GM21529 (cell line): ENCODE measurements around the gene PC.
A peak's percentile ranks its signal among the peaks of the same experiment; 100 is the strongest.
"Not testable (repeated sequence)": the region's sequence is repeated elsewhere in the genome, so short reads cannot be mapped to it uniquely, and the experiment has no call there.

ENCODE experiments used
- ATAC-seq: cut with Tn5 transposase; IDR thresholded peaks from one replicate; pipeline ENCODE4 v1.9.1; 2021; ENCODE audit not compliant: unreplicated experiment

PC gene

DNA sequence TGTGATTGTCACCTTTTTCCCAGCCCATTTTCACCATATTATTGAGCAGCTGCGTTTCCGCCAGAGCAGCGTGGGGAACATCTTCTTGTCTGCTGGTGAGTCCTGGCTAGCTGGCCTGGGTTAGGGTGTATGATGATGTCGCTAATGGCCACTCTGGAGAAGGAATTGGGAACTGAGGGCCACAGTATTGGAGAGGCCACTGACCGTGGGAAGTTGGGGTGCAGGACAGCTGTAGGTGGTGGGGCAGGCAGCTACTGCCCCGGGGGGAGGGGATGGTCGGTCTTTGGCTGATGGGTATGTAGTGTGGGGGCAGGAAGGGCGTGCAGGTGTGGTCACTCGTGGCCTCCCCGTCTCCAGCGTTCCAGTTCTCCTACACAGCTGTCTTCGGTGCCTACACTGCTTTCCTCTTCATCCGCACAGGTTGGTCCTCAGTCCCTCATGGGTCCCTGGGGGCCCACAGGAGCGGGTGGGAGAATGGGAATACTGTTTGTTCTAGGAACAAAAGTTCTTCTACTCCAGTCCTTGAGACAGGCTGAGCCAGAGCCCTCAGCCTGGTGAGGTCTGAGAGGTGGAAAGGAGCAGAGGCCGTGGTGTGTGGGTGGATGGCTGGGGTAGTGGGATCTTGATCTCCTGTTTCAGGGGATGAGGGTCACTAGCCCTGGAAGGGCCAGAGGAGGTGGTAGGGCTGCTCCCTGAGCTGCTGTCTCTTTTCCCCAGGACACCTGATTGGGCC lies 112.9 kb downstream of the PC start:
- no peak for ATAC-seq

DNA sequence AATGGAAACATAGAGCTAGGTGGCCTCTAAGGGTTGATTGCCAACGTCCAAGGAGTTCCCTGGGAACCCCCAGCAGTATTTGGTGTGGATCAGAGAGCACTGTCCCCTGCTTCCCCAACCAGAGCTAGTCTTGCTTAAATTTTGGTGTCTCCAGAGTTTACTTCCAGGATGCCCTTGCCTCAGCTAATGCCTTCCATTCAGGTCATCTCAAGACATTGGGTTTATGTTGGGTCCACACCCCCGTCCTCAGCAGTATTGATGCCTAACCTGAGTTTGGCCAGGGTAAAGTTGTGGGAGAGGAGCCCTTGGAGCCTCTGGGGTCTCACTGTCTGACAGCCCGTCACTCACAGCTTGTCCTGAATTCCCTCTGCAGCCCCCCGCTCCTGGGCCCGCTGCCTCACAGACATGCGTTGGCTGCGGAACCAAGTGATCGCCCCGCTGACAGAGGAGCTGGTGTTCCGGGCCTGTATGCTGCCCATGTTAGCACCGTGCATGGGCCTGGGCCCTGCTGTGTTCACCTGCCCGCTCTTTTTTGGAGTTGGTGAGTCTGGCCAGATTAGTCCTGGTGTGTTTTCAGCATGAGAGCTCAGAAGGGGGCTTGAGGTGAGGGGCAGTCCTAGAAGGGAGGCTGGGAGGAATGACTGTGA lies 113.6 kb downstream of the PC start:
- ATAC-seq, result no peak

DNA sequence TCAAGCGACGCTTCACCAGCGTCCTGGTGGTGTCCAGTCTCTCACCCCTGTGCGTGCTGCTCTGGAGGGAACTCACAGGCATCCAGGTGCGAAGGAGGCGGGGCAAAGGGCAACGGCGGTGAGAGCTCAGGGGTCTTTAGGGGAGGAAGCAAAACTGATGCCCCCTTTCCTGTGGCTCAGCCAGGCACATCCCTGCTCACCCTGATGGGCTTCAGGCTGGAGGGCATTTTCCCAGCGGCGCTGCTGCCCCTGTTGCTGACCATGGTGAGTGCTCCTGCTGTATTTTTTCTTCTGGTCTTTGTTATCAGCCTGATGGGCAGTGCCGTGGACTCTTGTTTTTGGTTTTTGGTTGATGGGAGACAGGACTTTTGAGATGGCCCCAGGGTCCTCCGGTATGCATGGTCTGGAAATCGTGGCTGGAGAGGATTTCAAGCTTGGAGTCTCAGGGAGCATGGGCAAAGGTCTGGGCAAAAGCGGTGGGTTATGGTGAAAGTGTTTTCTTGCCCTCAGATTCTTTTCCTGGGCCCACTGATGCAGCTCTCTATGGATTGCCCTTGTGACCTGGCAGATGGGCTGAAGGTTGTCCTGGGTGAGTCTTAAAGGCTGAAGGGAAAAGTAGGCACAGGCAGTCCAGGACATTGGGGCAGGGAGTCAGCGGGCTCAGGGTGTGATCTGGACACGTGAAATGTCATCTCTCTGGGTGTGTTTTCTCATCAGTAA lies 114.2 kb downstream of the PC start:
- ATAC-seq, result no peak

DNA sequence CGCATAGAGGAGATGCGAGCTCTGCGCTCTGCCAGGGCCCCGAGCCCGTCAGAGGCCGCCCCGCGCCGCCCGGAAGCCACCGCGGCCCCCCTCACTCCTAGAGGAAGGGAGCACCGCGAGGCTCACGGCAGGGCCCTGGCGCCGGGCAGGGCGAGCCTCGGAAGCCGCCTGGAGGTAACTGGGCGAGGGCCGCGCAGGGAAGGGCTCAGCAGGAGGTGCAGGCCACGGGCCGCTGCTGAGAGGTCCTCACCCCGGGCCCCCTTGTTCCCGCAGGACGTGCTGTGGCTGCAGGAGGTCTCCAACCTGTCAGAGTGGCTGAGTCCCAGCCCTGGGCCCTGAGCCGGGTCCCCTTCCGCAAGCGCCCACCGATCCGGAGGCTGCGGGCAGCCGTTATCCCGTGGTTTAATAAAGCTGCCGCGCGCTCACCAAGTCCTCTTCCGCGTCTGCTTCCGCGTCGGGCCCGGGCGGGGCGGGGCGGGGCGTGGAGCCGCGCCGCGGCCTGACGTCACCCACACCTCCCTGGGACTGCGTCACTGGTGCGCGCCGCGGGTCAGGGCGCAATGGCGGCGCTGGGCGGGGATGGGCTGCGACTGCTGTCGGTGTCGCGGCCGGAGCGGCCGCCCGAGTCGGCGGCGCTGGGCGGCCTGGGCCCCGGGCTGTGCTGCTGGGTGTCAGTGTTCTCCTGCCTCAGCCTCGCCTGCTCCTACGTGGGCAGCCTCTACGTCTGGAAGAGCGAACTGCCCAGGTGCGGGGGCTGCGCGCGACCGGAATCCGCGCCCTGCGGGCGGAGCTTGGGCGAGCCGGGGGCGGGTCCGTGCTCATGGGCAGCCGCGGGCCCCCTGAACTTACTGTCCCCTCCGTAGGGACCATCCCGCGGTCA lies 115.0 kb downstream of the PC start, which contains the start of gene RCE1:
Gene RCE1, plus strand, starts transcription at position 546 of the 880 bp plus-strand sequence. Its CDS starts 15 bp downstream, at position 561.
- peak; percentile 68 for ATAC-seq

DNA sequence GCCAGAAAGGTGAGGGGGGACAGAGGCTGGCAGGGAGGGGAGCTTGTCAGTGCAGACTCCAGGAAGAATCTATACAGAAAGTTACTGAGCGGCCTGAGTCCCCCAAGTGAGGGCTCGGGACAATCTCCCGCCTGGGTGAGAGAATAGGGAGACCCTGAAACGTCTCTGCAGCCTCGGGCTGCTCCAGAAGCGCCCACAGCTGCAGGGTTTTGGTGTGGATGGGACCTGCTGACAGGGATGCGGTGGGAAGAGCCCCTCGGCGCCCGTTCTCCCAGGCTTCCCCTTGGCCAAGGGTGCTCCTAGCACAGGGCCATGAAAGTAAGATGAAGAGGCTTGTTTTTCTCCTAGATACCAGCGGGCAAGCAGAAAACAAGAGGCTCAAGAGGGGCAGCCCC lies 115.7 kb downstream of the PC start:
- ATAC-seq, result no peak

DNA sequence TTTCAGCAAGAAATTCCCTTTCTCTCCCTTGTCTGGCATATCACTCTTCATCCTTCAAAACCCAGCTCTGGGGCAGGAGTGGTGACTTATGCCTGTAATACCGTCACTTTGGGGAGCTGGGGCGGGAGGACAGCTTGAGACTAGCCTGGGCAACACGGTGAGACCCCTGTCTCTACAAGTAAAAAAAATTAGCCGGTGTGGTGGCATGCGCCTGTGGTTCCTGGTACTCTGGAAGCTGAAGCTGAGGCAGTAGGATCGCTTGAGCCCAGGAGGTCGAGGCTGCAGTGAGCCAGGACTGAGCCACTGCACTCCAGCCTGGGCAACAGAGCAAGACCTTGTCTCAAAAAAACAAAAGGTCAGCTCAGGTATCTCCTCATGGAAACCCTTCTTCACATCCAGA lies 116.3 kb downstream of the PC start:
- no peak for ATAC-seq

DNA sequence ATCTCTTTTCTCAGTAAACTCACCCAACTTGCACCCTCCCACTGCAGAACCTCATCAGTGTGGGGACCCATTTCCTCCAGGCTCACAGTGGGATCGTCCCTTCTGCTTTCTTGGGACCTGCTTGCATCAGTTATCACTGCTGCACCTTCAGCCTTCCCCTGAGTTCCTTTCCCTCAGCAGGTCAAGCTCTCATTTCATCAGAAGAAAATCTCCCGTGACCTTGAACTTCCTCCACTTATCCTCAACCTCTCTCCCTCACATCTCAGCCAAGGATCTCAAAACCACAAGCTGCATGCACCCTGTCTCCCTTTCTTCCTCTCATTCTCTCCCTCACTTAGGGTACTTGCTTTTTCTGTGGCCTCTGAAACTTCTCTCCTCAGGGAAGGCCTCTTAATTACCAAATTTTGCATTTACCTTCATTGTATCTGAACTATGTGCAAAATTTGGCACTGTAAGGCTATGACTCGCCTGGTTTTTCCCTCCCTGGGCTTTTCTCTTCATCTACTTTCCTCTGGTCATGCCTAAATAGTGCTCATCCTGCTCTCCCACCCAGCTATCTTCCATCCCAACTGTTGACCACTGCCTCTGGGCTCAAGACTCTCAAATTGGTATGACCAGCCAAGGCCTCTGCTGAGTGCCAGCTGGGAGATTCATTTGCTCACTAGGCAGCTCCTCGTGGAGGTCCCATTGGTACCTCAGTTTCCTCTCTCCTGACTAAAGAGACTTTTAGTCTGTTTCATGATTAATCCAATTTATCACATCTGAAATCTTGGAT lies 117.7 kb downstream of the PC start:
- no peak for ATAC-seq

DNA sequence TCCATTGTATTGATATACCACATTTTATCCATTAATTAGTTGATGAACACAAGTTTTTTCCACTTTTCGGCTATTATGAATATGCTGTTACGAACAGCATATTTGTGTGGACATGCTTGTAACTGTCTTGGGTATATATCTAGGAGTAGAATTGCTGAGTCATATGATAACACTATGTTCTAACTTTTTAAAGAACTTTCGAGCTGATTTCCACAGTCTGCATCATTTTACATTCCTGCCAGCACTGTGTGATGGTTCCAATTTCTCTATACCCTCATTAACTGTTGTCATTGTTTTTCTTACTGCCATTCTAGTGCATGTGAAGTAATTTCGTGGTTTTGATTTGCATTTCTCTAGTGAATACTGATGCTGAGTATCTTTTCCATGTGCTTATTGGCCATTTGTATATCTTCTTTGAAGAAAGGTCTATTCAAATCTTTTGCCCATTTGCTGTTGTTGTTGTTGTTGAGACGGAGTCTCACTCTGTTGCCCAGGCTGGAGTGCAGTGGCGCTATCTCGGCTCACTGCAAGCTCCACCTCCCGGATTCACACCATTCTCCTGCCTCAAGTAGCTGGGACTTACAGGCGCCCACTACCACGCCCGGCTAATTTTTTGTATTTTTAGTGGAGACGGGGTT lies 122.3 kb downstream of the PC start:
- ATAC-seq, result no peak

DNA sequence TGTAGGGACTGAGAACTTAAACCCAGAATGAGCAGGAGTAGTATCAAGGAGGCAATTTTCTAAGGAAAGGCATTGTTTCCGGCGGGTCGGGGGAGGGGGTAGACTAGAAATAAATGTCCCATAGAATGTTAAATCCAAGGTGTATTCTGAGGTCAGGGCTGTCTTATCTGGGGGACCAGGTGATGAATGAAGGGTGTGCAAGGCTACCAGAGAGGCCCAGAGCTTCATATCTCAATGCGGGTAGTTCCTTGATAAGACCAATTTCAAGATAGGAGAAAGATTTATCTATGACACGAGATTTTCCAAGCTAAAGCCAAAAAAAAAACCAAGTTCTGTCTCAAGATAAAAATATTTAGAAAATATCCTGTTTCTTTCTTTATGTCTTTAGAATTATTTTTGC lies 123.2 kb downstream of the PC start:
- no peak for ATAC-seq

DNA sequence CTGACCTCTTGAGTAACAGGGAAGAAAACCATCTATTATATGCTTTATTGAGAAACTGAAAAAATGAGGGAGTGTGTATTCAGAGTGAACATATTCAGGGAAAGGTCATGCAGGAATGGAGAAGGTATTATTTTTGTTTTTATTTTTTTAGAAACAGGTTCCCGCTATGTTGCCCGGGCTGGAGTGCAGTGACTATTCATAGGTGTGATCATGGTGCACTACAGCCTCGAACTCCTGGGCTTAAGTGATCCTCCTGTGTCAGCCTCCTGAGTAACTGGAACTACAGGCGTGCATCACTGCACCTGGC lies 123.7 kb downstream of the PC start:
- ATAC-seq, result no peak

DNA sequence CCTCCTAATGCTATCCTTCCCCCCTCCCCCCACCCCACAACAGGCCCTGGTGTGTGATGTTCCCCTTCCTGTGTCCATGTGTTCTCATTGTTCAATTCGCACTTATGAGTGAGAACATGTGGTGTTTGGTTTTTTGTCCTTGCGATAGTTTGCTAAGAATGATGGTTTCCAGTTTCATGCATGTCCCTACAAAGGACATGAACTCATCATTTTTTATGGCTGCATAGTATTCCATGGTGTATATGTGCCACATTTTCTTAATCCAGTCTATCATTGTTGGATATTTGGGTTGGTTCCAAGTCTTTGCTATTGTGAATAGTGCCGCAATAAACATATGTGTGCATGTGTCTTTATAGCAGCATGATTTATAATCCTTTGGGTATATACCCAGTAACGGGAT lies 133.6 kb downstream of the PC start:
- ATAC-seq, result not testable (repeated sequence)

DNA sequence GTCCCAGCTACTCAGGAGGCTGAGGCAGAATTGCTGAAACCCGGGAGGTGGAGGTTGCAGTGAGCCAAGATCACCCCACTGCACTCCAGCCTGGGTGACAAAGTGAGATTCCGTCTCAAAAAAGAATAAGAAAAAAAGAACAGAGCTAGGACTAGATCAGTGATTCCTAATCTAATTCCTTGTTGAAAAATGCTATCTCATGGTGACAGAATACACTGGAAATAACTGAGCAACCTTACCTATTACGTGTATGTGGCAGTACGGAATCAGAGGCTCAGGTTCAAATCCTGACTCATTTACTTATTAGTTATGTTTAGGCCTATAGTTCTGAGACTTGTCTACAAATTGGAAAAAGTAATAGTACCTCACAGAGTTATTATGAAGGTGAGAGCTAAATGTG lies 134.5 kb downstream of the PC start:
- no peak for ATAC-seq

DNA sequence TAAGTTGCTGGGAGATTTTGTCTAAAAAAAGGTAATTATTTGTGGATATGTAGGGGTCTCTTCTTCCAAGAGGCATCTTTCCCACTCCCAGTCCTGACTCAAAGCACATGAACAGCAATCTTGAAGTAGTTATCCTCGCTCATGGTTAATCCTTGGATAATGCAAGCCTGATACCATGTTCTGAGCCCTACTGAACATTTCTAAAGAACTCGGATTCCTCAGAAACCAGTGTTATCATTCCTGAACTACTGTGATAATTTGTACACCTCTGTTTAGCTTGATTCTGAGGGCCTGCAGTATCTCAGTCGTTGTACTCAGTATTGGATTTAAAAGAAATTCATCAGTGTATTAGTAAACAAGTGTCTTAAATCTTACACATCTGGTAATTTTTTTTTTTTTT lies 137.3 kb downstream of the PC start:
- no peak for ATAC-seq

DNA sequence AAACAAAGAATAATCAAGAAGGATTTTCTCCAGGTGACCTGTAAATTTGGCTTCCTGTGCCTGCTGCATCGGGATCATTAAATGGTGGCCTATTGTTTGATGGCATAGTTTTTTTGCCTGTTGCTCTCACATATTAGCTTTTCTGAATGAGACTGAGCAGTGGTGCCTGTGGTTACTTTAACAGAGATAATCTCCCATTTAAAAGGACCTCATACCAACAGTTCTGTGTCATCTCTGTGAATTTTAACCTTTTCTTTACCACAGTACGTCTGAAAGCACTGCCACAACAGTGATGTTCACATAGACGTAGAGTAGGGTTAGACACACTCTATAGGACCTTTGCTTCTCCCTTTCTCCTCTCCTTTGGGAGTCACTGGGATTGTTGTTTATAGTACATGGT lies 137.8 kb downstream of the PC start:
- no peak for ATAC-seq

DNA sequence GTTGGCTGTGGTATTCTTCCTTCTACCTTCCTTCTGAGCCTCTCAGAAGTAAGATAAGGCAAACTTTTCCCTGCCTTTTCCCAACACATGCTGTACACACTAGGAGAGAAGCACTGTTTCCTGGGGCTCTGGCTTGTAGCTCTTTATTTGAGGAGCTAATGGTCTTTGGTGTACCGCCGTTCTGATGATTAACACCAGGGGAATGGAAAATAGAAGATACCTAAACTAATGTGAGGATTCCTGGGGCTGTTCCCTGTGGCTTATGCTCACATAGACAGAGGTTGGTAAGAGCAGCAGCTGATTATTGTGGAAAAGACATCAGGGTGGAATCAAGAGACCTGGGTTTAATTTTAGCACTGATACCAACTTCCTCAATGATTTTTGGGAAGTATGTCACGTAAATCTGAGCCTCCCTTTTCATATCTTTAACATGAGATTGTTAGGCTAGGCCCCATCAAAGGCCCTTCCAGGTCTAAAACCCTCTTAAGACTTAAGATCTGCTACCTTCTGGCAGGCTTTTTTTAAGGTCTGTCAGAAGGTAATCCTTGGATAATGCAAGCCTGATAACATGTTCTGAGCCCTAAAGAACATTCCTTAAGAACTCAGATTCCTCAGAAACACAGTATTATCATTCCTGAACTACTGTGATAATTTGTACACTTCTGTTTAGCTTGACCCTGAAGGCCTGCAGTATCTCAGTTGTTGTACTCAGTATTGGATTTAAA lies 139.8 kb downstream of the PC start:
- no peak for ATAC-seq

DNA sequence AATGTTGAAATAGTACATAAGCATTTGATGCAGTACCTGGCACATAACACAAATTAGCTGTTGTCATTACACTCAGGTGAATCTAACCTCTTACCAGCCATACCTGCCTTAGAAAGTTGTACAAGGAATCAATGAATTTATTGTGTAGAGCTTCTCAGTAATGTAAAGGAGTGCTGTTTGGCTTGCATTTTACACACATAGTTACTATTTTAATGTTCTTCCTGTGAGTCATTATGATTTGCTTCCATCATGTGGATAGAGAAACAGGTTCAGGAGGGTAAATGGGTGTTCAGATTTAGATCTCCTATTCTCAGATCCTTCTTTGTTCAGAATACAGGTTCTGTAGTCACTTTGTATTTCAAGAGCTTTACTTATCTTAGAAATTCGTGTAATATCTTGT lies 142.5 kb downstream of the PC start:
- no peak for ATAC-seq

DNA sequence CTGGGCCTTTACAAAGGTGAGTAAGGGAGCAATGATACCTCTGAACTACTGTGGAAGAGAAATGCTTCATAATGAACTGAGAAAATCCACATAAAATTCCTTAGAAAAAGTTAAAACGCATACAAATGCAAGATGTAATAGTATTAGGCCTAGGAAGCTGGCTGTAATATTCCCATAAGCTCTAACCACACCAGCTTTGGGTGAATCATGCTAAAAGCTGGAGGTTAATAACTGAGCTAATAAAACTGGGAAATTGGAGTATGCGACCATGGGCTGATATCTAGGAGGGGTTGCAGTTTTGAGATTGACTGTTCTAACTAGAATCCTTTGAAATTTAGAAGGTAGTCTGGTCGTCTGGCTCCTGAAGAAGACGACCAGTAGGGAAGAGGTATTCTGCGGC lies 143.5 kb downstream of the PC start:
- no peak for ATAC-seq

DNA sequence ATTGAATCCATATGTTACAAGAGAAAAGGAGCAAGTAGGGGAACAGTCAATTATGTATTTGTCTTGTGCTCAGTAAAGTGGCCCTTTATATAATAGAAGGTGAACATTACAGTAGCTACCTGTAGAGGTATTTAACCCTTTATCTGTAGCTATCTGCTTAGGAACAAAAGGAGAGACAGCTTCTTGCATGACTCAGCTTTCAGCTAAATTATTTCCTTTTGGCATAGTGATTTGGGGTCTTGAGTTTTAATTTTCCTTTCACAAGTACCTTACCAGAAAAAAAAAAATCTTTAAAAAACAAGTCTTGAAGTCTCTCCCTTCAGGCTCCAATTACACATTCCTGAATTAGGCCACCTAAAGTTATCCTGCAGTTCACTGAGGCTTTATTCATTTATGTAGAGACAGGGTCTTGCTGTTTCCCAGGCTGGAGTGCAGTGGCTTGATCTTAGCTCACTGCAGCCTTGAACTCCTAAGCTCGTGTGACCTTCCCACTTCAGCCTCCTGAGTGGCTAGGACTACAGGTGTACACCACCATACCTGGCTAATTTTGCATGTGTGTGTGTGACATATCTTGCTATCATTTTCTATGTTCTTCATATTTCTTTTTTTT lies 147.5 kb downstream of the PC start:
- no peak for ATAC-seq

DNA sequence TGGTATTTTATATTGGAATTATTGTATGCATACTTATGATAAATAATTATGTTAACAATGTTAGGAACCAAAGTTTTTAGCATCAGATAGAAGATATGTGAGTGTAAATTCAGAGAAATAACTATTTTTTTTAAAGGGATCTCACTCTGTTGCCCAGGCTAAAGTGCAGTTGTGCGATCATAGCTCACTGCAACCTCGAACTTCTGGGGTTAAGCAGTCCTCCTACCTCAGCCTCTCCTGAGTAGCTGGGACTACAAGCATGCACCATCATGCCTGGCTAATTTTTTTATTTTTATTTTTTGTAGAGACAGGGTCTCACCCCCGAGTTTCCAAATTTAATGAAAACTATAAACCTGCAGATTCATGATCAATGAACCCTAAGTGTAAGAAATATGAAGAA lies 148.6 kb downstream of the PC start:
- ATAC-seq, result no peak
